ENCODE data around the gene RAB11FIP4. TPM values are rescaled to one million over a fixed set of nuclear protein-coding genes. Genes with fewer than 3 reads are reported as not detected.

Gene RAB11FIP4, protein sequence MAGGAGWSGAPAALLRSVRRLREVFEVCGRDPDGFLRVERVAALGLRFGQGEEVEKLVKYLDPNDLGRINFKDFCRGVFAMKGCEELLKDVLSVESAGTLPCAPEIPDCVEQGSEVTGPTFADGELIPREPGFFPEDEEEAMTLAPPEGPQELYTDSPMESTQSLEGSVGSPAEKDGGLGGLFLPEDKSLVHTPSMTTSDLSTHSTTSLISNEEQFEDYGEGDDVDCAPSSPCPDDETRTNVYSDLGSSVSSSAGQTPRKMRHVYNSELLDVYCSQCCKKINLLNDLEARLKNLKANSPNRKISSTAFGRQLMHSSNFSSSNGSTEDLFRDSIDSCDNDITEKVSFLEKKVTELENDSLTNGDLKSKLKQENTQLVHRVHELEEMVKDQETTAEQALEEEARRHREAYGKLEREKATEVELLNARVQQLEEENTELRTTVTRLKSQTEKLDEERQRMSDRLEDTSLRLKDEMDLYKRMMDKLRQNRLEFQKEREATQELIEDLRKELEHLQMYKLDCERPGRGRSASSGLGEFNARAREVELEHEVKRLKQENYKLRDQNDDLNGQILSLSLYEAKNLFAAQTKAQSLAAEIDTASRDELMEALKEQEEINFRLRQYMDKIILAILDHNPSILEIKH
- total RNA-seq (2022; extraction: Qiagen RNA extraction): 1.2 to 2.0 TPM (median 1.7 TPM) in 5 replicates

DNA sequence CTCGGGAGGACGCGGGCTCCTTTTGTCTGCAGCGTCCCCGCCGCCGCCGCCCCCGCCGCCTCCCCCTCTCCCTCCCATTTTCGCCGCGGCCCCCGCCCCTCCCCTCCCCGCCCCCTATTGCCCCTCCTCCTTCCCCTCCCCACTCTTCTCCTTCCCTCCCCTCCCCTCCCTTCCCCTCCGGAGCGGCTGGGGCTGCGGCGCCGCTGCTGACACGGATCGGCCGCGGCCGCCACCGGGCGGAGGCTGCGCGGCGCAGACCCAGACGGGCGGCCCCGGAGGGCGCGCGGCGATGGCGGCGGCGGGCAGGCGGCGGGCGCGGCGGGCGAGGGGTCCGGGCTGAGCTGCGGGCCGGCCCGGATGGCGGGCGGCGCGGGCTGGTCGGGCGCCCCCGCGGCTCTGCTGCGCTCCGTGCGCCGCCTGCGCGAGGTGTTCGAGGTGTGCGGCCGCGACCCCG is at the start of gene RAB11FIP4:
TSS of gene RAB11FIP4 (plus strand) at position 180 of the 454 bp plus-strand sequence. CDS start at position 358, 178 bp downstream.

Other genes with a start within 250 kb of the RAB11FIP4 start
- gene OMG, start 94.4 kb upstream of the RAB11FIP4 start, total RNA-seq (2022; extraction: Qiagen RNA extraction): not detected in 5 replicates
- 0.10 to 0.17 TPM (median 0.15 TPM) in 5 replicates for gene EVI2B, start 77.6 kb upstream of the RAB11FIP4 start, total RNA-seq (2022; extraction: Qiagen RNA extraction)
- not detected in 5 replicates for gene EVI2A, start 70.1 kb upstream of the RAB11FIP4 start, total RNA-seq (2022; extraction: Qiagen RNA extraction)